ENCODE results near the gene DAPK2.
"Not testable (repeated sequence)": the region's sequence is repeated elsewhere in the genome, so short reads cannot be mapped to it uniquely, and the experiment has no call there.

Gene DAPK2

DNA sequence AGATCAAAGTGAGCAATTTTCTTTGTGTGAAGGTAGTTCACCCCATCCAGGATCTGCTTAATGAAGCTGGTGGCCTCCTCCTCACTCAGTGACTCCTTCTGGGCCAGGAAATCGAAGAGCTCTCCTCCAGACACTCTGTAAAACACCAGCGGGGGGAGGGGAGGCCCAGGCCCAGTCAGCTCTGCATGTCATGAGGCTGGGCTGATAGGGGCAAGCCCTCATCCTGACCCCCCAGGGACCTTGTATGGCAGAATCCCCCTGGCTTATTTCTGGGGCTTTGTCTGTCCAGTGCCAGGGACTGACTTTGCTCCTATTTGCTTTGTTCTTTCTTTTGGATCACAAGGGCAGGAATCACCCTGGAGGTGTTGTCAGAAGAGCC, 74.9 kb downstream of the DAPK2 start:
- DNase-seq = no peak

DNA sequence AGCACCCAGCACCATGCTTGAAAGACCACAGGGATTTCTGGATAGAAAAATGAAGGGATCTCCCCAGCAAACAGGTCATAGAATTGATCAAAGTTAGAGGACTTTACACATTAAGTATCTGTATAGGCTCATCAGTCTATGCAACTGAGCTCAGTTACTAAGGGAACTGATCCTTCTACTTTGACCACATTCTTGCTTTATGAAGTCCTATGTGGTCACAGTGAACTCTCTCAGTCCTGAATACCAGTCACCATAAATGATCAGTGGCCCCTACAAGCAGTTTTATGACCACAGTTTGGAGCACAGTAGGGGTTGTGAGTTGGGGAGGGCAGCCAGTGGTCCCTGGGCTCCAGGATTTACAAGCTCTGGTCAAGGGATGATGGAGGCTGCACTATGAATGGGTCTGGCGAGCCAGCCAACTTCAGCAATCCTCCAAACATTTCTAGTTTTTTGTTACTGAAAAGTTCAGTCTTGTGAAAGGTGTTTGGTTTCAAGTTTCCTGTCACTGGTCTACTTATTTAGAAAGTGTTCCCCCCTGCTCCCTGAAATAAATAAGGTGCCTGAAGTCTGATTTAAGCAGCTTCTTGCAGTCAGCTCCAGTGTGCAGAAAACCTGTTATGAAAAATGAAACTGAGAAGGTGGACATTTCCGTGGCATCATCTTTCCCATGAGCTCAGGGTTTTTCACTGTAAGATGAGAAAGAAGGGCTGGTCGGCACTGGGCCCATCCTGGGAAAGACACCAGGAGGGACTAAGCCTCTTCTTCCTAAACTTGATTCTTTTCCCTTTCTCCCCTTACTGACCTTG, 75.5 kb downstream of the DAPK2 start:
- DNase-seq = no peak

DNA sequence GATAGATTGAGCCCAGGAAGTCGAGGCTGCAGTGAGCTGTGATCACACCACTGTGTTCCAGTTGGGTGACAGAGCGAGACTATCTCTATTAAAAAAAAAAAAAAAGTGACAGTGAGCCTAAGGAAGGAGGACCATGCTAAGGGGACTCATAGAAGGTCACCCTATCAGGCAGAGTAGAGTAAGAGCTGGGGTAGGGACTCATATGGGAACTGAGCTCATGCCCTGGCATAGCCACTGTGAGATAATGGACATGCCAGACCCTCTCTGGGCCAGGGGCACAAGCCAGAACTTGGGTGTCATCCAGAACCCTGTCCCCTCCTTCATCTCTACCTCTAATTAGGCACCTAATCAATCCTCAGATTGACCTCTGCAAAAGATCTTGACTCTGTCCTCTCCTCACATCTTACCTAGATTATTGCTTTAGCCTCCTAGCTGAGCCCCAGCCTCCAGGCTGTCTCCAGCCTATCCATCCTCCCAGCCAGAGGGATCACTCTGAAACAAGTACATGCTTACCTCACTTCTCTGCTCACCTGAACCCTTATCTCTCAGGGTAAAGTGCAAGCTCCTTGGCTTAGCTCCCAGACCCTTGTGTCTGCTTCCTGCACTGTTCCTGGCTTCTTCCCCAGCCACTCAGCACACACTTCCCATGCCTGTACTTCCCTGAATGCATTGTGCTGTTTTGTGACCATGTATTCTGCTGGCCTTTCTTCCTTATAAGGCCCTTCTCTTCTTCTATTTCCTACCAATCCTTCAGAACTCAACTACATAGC, 76.4 kb downstream of the DAPK2 start:
- no peak for DNase-seq

DNA sequence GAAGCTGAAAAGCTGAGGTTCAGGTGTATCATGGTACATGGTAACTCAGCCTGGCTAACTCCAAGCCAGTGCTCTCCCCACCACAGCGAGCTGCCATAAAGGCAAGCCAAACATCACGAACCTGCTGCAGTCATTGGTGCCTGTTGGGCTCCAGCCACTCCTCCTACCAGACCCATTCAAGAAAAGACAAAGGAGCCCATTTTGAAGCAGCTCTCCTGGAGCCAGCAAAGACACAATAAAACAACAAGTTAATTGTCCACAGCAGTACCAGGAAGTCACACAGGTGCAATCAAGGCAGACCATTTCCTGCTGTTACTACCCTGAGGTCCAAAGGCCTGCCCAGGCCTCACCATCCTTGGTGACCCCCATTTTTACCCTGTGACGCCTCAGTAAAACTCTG, 77.6 kb downstream of the DAPK2 start:
- DNase-seq = no peak

DNA sequence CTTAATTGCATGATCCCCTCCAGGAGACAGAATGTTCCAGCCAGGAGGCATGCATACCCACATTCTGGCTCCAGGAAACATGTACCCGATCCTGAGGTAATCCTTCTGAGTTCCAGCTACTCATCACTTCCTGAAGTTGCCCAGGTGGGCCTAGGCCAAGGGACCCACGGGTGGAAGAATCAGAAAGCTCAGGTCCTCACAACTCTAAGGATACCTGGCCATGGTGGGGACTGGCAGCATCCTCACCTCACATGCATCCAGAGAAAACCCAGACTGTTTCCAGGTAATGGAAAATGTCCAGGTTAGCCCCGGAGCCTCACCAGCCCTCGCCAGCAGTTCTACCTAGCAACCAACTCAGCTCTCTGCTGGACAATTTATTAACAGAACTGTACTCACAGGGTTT, 78.2 kb downstream of the DAPK2 start:
- DNase-seq = peak in 1 of 2 experiments; percentile 61

DNA sequence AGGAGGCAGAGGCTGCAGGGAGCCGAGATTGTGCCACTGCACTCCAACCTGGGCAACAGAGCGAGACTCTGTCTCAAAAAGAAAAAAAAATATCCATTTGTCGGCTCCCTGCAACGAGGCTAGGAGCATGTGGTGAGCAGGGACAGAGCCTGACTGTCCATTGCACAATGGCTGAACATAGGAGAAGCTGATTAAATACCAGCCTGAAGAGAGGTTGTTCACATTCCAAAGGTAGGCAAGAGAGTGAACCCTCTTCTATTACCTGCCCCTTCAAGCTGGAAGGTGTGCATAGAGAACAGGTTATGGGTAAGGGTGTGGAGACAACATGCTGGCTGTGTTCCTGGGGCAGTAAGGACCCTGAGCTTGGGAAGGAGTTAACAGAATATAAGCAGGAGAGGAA, 78.7 kb downstream of the DAPK2 start:
- no peak for DNase-seq

DNA sequence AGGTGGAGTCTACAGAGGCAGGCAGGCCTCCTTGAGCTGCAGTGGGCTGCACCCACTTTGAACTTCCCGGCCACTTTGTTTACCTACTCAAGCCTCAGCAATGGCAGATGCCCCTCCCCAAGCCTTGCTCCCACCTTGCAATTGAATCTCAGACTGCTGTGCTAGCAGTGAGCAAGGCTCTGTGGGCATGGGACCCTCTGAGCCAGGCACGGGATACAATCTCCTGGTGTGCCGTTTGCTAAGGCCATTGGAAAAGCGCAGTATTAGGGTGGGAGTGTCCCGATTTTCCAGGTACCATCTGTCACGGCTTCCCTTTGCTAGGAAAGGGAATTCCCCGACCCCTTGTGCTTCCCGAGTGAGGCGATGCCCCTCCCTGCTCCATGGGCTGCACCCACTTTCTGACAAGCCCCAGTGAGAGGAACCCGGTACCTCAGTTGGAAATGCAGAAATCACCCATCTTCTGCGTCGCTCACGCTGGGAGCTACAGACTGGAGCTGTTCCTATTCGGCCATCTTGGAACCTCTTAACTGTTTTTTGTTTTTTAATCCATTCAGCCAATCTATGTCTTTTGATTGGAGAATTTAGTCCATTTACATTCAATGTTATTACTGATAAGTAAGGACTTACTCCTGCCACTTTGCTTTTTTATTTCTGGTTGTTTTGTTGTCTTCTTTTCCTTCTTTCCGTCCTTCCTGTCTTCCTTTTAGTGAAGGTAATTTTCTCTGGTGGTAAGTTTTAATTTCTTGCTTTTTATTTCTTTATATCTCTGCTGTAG, 83.2 kb downstream of the DAPK2 start:
- DNase-seq = not testable (repeated sequence)

DNA sequence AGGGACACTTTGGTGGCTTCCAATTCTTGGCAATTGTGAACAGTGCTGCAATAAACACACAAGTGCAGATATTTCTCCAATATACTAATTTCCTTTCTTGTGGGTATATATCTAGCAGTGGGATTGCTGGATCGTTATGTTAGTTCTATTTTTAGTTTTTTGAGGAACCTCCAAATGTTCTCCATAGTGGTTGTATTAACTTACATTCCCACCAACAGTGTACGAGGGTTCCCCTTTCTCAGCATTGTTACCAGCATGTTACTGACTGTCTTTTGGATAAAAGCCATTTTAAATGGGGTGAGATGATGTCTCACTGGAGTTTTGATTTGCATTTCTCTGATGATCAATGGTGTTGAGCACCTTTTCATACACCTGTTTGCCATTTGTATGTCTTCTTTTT, 92.8 kb downstream of the DAPK2 start:
- no peak for DNase-seq

DNA sequence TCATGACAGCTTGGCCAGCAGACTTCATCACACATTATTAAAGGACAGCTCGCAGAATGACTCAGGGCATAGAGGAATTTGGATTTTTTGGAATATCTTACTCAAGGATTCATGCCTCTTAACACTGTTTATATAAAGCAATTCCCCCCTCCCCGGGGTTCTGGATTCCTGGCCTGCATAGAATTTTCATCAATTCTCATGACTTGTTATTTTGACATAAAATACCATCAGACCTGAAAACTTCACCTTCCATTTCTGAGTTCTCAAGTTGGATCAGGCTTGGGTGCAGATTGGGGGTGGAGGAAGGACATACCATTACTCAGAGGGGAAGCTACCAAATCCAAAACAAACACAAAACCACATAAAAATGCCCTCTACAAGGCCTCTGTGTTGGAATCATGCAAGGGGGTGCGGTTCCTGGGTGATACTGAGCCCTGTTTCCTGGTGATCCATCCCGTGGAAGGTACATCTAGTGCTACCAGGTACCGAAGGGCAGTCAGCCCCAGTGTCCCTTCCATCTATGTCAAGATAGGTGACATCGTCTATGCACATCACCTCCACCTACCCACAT, 95.3 kb downstream of the DAPK2 start:
- DNase-seq = no peak

DNA sequence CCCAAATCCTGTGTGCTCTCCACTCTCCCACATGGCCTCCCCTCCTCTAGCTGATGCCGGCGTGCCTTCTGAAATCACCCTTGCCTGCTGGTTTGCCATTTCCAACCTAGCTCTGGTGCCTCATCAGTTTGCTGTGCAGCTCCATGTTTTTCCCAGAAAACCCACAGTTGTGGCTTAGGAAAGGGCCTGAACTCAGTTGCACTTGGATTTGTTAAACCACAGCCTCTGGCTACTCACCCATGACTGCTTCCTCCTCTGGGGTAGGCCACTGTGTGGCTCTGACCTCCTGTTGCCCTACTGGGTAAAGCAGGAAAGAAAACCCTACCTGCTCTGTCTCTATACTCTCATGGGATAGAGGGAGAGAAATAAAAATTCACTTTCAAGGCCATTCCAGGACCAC, 97.3 kb downstream of the DAPK2 start:
- DNase-seq = no peak

DNA sequence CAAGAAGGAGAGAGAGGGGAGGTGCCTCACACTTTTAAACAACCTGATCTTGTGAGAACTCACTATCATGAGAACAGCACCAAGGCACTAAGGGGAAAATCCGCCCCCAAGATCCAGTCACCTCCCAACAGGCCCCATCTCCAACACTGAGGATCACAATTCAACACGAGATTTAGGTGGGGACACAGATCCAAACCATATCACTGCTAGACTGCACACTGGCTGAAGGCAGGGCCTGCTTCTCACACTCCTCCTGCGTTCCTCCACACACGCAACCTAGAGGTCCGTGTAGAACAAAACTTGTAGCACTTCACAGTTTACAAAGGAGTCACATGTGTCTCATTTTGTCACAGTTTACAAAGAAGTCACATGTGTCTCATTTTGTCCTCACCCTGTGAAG, 97.8 kb downstream of the DAPK2 start:
- no peak for DNase-seq

DNA sequence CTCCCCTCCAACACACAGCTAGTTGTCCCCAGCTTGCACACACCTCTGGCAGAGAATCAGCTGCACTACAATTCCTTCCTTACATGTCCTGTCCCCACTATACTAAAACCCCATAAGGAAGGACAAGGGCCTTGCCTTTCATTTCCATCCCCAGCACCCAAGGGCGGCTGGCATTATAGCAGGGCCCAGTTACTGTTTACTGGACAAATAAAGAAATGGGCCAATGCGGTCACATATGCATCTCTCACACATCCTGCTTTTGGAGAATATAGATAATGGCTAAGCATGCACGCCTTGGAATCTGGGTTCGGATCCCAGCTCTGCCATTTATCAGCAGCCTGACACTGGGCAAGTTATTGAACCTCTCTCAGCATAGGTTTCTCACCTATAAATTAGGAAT, 99.1 kb downstream of the DAPK2 start:
- no peak for DNase-seq

DNA sequence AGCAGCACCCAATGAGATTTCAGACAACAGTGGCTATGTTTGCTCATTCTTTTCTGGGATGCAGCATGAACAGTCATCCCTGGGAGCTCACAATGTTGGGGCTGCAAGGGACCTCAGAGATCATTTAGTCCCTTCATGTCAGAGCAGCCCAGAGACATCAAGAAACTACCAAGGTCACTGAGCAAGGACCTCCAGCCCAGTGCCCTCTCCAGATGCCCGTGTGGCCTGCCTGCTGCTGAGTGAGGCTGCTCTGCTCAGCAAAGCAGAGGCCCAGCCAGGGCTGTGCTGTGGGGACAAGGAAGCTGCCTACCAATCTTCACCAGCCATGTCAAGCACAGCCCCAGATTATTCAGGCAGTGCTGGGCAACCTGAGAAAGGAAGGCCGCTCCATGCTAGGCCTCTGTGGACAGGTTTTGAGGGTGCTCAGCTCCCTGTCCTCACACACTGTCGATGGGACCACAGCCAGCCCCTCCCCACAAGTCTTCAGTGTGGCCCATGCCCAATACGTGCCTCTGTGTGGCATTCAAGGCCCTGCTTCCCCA, 99.7 kb downstream of the DAPK2 start:
- no peak for DNase-seq

DNA sequence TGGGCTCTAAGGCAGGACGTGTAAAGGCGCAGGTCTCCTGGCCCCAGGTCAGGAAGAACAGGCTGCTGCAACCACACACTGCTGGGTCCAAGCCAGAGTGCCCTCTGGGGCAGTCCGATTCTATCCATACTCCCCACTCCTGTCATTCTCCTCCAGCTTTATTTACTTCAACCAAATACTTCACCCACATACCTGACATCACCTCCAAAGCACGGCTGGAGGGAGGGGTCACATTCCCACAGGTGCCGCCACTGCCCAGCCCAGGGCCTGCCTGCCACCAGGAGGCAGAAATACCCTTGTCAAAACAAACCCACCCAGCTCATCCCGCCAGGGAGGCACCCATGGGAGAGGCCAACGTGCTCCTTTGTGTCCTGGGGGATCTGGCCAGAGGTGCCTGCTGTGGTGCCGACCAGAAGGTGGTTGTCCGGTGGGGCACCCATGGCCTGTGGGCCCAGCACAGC, 100.4 kb downstream of the DAPK2 start:
- DNase-seq = no peak

DNA sequence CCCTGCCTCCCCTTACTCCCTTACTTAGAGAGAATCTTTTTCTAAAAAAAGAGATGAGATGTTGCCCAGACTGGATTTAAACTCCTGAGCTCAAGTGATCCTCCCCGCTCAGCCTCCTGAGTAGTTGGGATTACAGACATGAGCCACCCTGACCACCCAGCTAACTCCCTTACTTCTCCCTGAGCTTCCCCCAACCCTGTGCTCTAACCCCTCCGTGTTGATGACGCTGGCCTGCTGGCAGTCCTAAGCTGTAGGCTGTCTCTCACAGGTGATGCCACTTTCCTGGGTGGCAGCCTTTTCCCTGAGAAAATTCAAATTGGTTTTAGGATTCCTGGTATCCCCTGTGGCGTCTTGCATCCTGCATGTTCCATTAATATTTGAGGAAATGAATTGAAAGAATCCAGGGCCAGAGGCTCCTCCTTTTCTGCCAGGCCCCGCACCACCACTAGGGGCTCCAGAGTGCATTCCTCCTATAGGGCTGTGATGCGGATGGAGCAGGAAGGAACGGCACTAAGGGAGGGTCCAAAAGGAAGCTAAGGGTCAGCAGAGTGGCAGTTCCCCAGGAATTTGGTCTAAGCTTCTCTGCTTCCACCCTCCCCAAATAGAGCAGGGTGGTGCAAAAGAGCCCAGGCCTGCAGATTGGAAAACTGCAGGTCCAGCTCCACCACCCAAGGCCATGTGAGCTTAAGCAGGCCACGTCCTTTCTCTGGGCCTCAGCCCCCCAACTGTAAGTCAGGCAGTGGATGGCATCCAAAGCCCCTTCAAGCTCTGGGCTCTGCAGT, 101.1 kb downstream of the DAPK2 start:
- DNase-seq = no peak

DNA sequence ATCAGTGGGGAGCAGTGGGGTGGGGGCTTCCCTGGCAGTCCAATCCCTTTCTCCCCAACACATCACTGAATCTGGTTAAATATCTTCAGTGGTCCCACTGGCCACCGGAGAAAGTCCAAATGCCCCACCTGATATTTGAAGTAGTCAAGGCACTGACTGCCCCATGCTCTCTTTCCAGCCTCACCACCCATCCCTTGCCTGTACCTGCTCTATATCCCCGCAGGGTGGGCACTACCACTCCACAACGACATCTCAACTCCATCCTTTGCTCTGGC, 101.7 kb downstream of the DAPK2 start:
- no peak for DNase-seq

DNA sequence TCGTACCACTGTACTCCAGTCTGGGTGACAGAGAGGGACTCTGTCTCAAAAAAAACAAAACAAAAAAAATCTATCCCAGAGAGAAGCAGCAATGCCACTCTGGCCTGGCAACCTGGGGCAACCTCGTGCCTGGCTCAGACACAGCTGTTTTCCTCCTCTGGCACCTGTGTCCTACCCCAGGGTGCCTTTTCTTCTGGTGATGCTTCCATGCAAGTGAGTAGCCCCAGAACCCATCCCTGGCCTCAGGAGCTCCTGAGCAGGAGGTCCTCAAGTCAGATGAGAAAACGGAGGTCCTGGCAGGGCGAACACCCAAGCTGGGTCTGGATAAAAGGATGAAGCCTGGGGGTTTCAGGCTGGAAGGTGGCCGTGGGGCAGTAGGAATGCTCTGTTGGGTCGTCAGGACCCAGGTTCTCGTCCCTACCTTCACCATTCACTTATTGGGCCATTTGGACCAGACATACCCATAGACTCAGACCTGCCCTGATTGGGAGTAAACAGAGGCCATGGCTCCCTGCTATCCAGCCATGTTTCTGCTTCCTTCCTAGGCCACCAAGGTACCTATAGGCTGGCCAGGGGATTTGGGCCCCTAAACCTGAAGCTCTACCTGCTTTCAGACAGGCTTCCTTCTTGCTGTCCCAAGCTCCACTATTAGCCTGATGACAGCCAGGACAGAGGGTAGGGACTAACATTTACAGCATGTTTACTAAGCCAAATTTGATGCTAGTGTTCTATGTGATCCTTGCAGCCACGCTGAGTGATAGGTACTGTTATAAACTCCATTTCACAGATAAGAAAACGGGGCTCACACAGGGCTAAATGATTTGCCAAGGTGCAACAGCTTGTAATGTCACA, 102.2 kb downstream of the DAPK2 start:
- DNase-seq = no peak

DNA sequence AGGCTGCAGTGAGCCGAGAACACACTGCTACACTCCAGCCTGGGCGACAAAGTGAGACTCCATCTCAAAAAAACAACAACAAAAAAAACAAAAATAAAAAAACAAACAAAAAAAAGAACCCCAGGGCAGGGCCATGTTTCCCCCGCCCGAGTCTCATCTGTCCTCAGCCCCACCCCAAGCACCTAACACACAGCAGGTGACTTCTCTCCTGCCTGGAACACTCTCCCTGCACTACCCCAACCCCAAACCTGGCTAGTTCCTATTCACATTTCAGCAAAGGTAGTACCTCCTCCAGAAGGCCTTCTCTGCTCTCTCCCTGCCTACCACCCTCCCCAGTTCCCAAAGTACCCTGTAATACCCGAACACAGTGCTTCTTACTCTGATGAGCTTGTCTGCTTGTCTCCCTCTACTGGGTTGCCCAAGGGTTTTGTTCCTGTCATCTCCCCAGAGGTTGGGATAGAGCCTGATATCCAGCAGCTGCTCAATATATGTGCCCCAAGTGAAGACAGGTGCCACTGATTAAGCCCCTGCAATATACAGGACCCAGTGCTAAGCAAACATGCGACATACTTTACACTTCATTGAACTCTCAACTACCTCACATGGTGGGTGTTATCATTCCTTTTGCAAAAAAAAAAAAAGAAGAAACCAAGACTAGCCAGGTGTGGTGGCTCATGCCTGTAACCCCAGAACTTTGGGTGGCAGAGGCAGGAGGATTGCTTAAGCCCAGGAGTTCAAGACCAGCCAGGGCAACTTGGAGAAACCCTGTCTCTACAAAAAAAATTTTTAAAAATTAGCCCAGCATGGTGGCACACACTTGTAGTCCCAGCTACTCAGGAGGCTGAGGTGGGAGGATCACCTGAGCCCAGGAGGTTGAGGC, 103.6 kb downstream of the DAPK2 start:
- no peak for DNase-seq

DNA sequence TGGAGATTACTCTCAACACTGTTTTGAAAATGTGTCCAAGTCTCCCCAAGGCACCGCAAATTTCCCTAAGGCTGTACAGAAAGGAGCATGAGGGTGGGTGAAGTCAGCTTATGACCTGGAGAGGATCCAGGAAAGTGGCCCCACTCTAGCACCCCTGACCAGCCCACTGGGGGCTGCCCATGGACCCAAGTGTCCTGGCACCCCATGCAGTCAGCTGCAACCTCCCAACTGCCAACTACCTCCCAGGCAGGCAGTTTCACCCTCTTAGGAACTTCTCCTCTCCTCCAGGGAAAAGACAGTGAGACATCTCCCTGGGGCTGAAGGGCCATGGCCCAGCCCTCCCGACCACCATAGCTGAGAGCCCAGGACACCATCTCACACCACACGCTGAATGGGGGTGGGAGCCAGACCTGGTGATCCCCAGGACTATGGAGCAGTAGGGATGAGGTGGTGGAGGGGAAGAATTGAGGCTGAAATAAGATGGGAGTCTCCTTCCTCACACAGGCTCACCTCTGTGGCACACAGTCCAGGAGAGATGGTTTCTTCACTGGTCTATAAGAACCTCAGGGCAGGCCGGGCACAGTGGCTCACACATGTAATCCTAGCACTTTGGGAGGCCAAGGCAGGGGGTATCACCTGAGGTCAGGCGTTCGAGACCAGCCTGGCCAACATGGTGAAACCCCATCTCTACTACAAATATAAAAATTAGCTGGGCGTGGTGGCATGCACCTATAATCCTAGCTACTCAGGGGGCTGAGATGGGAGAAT, 104.4 kb downstream of the DAPK2 start:
- no peak for DNase-seq
